Measurements from ENCODE around the gene SMO.

GRCh38 chr7:129150199-129150996 is 38.0 kb upstream of the SMO start:
- TF ChIP-seq, protein P1, sequence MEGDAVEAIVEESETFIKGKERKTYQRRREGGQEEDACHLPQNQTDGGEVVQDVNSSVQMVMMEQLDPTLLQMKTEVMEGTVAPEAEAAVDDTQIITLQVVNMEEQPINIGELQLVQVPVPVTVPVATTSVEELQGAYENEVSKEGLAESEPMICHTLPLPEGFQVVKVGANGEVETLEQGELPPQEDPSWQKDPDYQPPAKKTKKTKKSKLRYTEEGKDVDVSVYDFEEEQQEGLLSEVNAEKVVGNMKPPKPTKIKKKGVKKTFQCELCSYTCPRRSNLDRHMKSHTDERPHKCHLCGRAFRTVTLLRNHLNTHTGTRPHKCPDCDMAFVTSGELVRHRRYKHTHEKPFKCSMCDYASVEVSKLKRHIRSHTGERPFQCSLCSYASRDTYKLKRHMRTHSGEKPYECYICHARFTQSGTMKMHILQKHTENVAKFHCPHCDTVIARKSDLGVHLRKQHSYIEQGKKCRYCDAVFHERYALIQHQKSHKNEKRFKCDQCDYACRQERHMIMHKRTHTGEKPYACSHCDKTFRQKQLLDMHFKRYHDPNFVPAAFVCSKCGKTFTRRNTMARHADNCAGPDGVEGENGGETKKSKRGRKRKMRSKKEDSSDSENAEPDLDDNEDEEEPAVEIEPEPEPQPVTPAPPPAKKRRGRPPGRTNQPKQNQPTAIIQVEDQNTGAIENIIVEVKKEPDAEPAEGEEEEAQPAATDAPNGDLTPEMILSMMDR (conservative IDR thresholded peaks at IDR 0.05; ENCODE audit: low read depth, low read length): no peak
- TF ChIP-seq EZH2 (IDR thresholded peaks at IDR 0.05; ENCODE audit: borderline replicate concordance, low read depth, low read length, poor library complexity, severe bottlenecking): no peak

Data from A673 (cell line).